Activated naive CD8-positive, alpha-beta T cell treated with anti-CD3 and anti-CD28 coated beads, Interleukin-2, amount 50 U/mL, for 24 hours (primary cell): ENCODE data around the gene YOD1.

Experiments
- ATAC-seq: fragments of 150-1000 bp; cut with Tn5 transposase; one replicate; pipeline ENCODE4 v1.10.0; 2021
- DNase-seq: peaks from one replicate; pipeline ENCODE4 v3.0.0; 2021
- H3K27ac Mint-ChIP-seq: one replicate; pipeline ENCODE4 v1.8.0; 2021; ENCODE audit warnings: mild to moderate bottlenecking, mixed read lengths
- H3K27me3 Mint-ChIP-seq: one replicate; pipeline ENCODE4 v1.8.0; 2021; ENCODE audit warnings: mixed read lengths
- H3K36me3 Mint-ChIP-seq: one replicate; pipeline ENCODE4 v1.8.0; 2021; ENCODE audit warnings: low read depth, mixed read lengths
- H3K4me1 Mint-ChIP-seq: one replicate; pipeline ENCODE4 v1.8.0; 2021; ENCODE audit warnings: mixed read lengths
- H3K4me3 Mint-ChIP-seq: one replicate; pipeline ENCODE4 v1.8.0; 2021; ENCODE audit warnings: mild to moderate bottlenecking, moderate library complexity, mixed read lengths
- H3K9me3 Mint-ChIP-seq: one replicate; pipeline ENCODE4 v1.8.0; 2021; ENCODE audit warnings: mixed read lengths

YOD1 gene

GRCh38 chr1:207062058-207062457, 11.1 kb upstream of the YOD1 start:
- Mint-ChIP-seq H3K36me3 (no peaks in the 10 kb centered on the region), H3K4me1 (no peaks in the 10 kb centered on the region), H3K4me3 (no peak overlapping the region), H3K27ac (no peak overlapping the region), H3K27me3 (no peaks in the 10 kb centered on the region), H3K9me3 (no peaks in the 10 kb centered on the region)
- no peak for ATAC-seq
- no peak for DNase-seq

GRCh38 chr1:207060596-207060995, 9.6 kb upstream of the YOD1 start:
- Mint-ChIP-seq H3K4me3 (no peak overlapping the region), H3K9me3 (no peaks in the 10 kb centered on the region), H3K27ac (no peak overlapping the region), H3K27me3 (no peaks in the 10 kb centered on the region), H3K4me1 (no peaks in the 10 kb centered on the region), H3K36me3 (no peaks in the 10 kb centered on the region)
- no peak for ATAC-seq
- no peak for DNase-seq

DNA sequence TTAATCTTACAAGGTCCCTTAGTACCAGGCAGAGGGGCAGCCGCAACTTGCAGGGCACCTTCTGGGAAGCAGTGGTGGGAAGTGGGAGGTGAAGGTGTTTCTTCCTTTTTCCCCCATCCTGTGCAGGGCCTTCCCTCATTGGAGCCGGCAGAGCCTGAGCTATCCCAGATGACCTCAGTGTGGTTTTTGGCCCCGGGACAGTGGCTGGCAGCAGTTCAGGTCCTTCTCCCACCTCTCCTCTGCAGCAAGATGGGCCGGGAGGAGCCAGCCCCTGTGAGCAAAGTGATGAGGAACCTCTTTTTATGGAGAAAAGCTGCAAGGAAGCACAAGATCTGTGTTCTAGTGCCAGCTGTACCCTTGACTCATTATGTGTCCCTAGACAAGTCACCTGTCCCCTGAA, 8.9 kb upstream of the YOD1 start:
- Mint-ChIP-seq H3K4me3 (no peak overlapping the region), H3K9me3 (no peaks in the 10 kb centered on the region), H3K36me3 (no peaks in the 10 kb centered on the region), H3K4me1 (no peaks in the 10 kb centered on the region), H3K27ac (no peak overlapping the region), H3K27me3 (no peaks in the 10 kb centered on the region)
- no peak for ATAC-seq
- no peak for DNase-seq

DNA sequence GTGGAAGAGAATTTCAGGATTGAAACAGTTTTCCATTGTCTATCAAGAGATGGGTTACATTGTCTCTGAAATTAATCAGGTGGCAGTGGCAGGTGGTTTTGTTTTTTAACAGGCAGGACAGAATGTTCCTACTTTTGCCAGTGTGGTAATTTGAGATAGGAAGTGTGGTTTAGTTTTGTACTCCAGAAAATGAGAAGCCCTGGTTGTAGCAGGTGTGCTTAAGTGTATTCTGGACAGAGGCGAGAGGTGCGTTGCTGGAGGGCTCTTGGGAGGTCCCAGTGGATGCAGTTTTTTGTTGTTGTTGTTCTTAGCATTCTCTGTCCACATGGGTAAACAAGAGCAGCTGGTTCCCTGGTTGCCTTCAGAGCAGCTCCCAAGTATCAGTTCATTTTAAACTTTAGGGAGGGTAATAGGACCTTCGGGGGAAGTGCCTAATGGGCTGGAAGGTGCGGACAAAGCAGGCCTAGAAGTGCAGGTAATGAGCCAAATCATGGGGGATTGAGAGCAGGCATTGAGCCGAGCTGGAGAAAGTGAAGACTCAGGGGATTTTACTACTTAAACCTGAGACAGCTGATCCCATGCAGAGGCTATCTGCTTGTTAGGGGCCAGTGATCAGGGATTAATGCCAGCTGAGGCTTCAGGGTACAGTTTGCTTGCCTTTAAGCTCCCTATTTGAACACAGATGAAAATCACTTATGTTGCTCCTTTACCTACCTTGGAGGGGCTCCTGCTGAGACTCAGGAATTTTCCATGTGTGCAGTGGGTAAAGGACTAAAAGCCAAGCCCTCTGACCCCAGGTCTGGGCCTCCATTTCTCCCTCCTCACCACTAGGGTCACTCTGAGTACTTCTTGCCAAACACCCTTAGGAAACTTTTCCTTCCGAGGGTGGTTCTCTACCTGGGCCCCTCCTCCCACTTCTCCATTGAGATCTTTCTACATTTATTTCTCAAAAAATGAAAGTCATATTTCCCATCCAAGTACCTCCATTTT, 8.2 kb upstream of the YOD1 start:
- Mint-ChIP-seq H3K27me3 (no peaks in the 10 kb centered on the region), H3K27ac (no peak overlapping the region), H3K9me3 (no peaks in the 10 kb centered on the region), H3K4me3 (no peak overlapping the region), H3K36me3 (no peaks in the 10 kb centered on the region), H3K4me1 (peaks cover under 1% of the 10 kb centered on the region)
- no peak for DNase-seq
- ATAC-seq, result no peak

GRCh38 chr1:207058252-207058651, 7.2 kb upstream of the YOD1 start:
- ATAC-seq (no peak), DNase-seq (no peak)
- Mint-ChIP-seq H3K27ac (no peak overlapping the region), H3K36me3 (no peaks in the 10 kb centered on the region), H3K27me3 (peaks cover 2% of the 10 kb centered on the region), H3K4me1 (peaks cover 6% of the 10 kb centered on the region), H3K4me3 (no peak overlapping the region), H3K9me3 (no peaks in the 10 kb centered on the region)

DNA sequence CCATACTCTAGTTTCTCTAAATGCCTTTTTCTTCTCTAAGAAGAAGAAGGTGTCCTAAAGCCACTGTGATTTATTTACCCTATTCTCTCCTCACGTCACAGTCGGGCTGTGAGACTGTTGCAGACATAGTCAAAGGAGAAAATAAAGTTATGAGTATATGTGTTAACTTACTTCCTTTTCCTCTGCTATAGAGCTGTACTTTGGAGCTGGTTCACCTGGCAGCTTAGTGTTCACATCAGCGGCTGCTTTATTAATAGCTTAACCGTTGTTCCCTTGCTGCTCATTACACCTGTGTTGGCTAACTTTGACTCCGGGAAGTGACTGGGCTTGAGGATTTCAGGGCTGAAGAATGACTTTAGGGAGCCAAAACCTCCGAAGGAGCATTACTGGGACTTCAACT, 5.7 kb upstream of the YOD1 start:
- no peaks in the 10 kb centered on the region for H3K9me3 Mint-ChIP-seq
- H3K4me3 Mint-ChIP-seq, result no peak overlapping the region
- ATAC-seq, result no peak
- DNase-seq, result no peak
- H3K27ac Mint-ChIP-seq, result no peak overlapping the region
- H3K36me3 Mint-ChIP-seq, result no peaks in the 10 kb centered on the region
- H3K27me3 Mint-ChIP-seq, result peaks cover 2% of the 10 kb centered on the region
- peaks cover 22% of the 10 kb centered on the region for H3K4me1 Mint-ChIP-seq

GRCh38 chr1:207055386-207056001, 4.5 kb upstream of the YOD1 start:
- H3K27ac Mint-ChIP-seq, result no peak overlapping the region
- no peaks in the 10 kb centered on the region for H3K36me3 Mint-ChIP-seq
- peaks cover 2% of the 10 kb centered on the region for H3K27me3 Mint-ChIP-seq
- H3K9me3 Mint-ChIP-seq, result no peaks in the 10 kb centered on the region
- H3K4me1 Mint-ChIP-seq, result peaks cover 30% of the 10 kb centered on the region
- DNase-seq (no peak), ATAC-seq (no peak)
- H3K4me3 Mint-ChIP-seq, result no peak overlapping the region

- H3K36me3 Mint-ChIP-seq, result peaks cover 3% of the 10 kb centered on the region
- no peaks in the 10 kb centered on the region for H3K9me3 Mint-ChIP-seq
- H3K27me3 Mint-ChIP-seq, result peaks cover 2% of the 10 kb centered on the region
- DNase-seq (no peak), ATAC-seq (no peak)
- H3K27ac Mint-ChIP-seq, result no peak overlapping the region
- H3K4me1 Mint-ChIP-seq, result peaks cover 37% of the 10 kb centered on the region
- H3K4me3 Mint-ChIP-seq, result no peak overlapping the region
Measured at GRCh38 chr1:207054491-207054890, 3.5 kb upstream of the YOD1 start.

- peaks cover 49% of the 10 kb centered on the region for H3K4me1 Mint-ChIP-seq
- H3K27ac Mint-ChIP-seq, result peak within 1 kb of the TSS; percentile 88
- H3K9me3 Mint-ChIP-seq, result no peaks in the 10 kb centered on the region
- peaks cover 2% of the 10 kb centered on the region for H3K27me3 Mint-ChIP-seq
- peaks cover 9% of the 10 kb centered on the region for H3K36me3 Mint-ChIP-seq
- ATAC-seq (peak; percentile 79), DNase-seq (peak; percentile 95)
- H3K4me3 Mint-ChIP-seq, result peak within 1 kb of the TSS; percentile 100
Measured at GRCh38 chr1:207052911-207053769, 2.1 kb upstream of the YOD1 start, which contains the start of gene PFKFB2. Gene PFKFB2, plus strand, starts transcription at chr1:207053275. Its CDS starts 1,443 bp downstream, at chr1:207054718.

- Mint-ChIP-seq H3K27me3 (peaks cover 2% of the 10 kb centered on the region), H3K27ac (peak overlapping the region; percentile 96), H3K36me3 (peaks cover 30% of the 10 kb centered on the region), H3K4me1 (peaks cover 72% of the 10 kb centered on the region), H3K4me3 (peak overlapping the region; percentile 100), H3K9me3 (no peaks in the 10 kb centered on the region)
- peak; percentile 89 for DNase-seq
- ATAC-seq, result peak; percentile 53
Measured at GRCh38 chr1:207050480-207051190, 373 bp downstream of the YOD1 start.

DNA sequence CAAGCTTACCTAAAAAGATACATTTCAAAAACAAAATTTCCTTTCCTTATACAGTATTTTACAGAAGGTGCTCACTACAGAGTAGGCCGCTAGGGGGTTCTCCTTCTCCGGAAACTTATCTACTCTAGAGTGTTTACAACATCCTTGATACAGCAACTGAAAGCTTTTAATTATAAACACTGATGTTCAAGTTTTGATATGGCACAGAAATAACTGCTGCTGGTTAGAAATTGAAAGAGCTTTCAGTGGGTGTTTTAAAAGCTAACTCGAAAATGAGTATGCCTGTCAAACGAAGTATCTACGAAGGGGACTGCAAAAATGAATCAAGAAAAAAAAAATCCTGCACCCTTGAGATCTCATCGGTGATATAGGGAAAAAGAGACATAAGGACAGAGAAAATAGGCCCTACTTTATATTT, 1.0 kb downstream of the YOD1 start:
- Mint-ChIP-seq H3K9me3 (no peaks in the 10 kb centered on the region), H3K36me3 (peaks cover 36% of the 10 kb centered on the region), H3K27ac (peak overlapping the region; percentile 96), H3K4me3 (peak overlapping the region; percentile 100), H3K4me1 (peaks cover 79% of the 10 kb centered on the region), H3K27me3 (peaks cover 2% of the 10 kb centered on the region)
- DNase-seq (peak; percentile 46), ATAC-seq (peak; percentile 29)

- Mint-ChIP-seq H3K27ac (no peak overlapping the region), H3K4me3 (peak overlapping the region; percentile 100), H3K4me1 (peaks cover 83% of the 10 kb centered on the region), H3K9me3 (no peaks in the 10 kb centered on the region), H3K27me3 (peaks cover 2% of the 10 kb centered on the region), H3K36me3 (peaks cover 40% of the 10 kb centered on the region)
- no peak for ATAC-seq
- no peak for DNase-seq
Measured at GRCh38 chr1:207049514-207049913, 1.5 kb downstream of the YOD1 start.

DNA sequence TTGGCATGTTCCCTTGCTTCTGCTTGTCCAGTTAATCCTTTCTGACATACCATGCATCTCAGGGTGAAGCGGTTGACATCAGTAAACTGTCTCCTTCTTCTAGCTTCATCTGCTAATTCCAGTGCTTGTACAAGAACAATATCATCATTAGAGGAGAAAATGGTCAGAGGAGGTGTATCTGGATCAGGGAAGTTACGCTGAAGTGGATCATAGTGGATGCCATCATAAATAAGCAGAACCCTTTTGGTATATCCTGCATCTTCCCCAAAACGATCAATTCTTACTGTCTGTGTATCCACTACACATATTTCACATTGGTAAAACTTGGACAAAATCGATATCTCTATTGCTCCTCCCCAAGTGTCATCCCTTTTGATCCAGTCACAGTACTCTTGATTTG, 2.0 kb downstream of the YOD1 start:
- Mint-ChIP-seq H3K4me3 (no peak overlapping the region), H3K36me3 (peaks cover 40% of the 10 kb centered on the region), H3K4me1 (peaks cover 85% of the 10 kb centered on the region), H3K9me3 (no peaks in the 10 kb centered on the region), H3K27ac (no peak overlapping the region), H3K27me3 (peaks cover 2% of the 10 kb centered on the region)
- DNase-seq, result no peak
- ATAC-seq, result no peak

- Mint-ChIP-seq H3K36me3 (peaks cover 44% of the 10 kb centered on the region), H3K27ac (no peak overlapping the region), H3K27me3 (no peaks in the 10 kb centered on the region), H3K9me3 (no peaks in the 10 kb centered on the region), H3K4me3 (no peak overlapping the region), H3K4me1 (peaks cover 87% of the 10 kb centered on the region)
- ATAC-seq, result no peak
- no peak for DNase-seq
Measured at GRCh38 chr1:207048041-207048440, 3.0 kb downstream of the YOD1 start.
